OCI-LY3 (cell line): Measurements from ENCODE around the gene DDX1.

ENCODE experiments used
- CTCF ChIP-seq: fragments of 200-600, 300-600 bp; sonication (generic); IDR thresholded peaks from 2 replicates; pipeline ENCODE4 v1.5.1; 2014; ENCODE audit warnings: antibody characterized with exemption, low read length, low read depth
- EZH2phosphoT487 ChIP-seq: fragments of 200-600 bp; shearing (Covaris generic); IDR thresholded peaks from 2 replicates; pipeline ENCODE4 v1.6.1; 2018; ENCODE audit warnings: antibody characterized with exemption, mixed run types, low read depth

GRCh38 chr2:15579641-15580040 is 12.0 kb upstream of the DDX1 start:
- TF ChIP-seq CTCF, result no peak
- TF ChIP-seq EZH2phosphoT487, result no peak
